Activated CD4-positive, alpha-beta memory T cell treated with anti-CD3 and anti-CD28 coated beads, Interleukin-2, amount 10 ng/mL, durations not matched to agents 7 days and 5 days (primary cell): ENCODE results near the gene GSK3A. TPM values are rescaled to one million over a fixed set of nuclear protein-coding genes. Genes with fewer than 3 reads are reported as not detected.
A peak's percentile ranks its signal among the peaks of the same experiment; 100 is the strongest.

Source experiments
- CTCF ChIA-PET: fragments of 350-600 bp; sonication (Branson Sonifier 250); formaldehyde crosslinking; loops from one replicate; lab custom pipeline; 2021; ENCODE audit warnings: antibody characterized with exemption, inconsistent platforms; lab: Charles Lee
- POLR2A ChIA-PET: fragments of 350-600 bp; sonication (Branson Sonifier 250); formaldehyde crosslinking; loops from one replicate; lab custom pipeline; 2021; ENCODE audit warnings: antibody characterized with exemption; lab: Charles Lee
- DNase-seq: peaks from one replicate; pipeline ENCODE4 v3.0.0-alpha.2; 2020
- H3K27ac Mint-ChIP-seq: one replicate; pipeline ENCODE4 v1.8.0; 2021; ENCODE audit warnings: mild to moderate bottlenecking, mixed read lengths
- H3K27me3 Mint-ChIP-seq: one replicate; pipeline ENCODE4 v1.8.0; 2021; ENCODE audit warnings: mixed read lengths
- H3K36me3 Mint-ChIP-seq: one replicate; pipeline ENCODE4 v1.8.0; 2021; ENCODE audit warnings: low read depth, mixed read lengths
- H3K4me1 Mint-ChIP-seq: one replicate; pipeline ENCODE4 v1.8.0; 2021; ENCODE audit warnings: mixed read lengths
- H3K4me3 Mint-ChIP-seq: one replicate; pipeline ENCODE4 v1.8.0; 2021; ENCODE audit warnings: mild to moderate bottlenecking, mixed read lengths
- H3K9me3 Mint-ChIP-seq: one replicate; pipeline ENCODE4 v1.8.0; 2021; ENCODE audit warnings: mixed read lengths
- total RNA-seq, 2 experiments: library from RNA; stranded (reverse); gene quantifications; one replicate each; pipeline ENCODE4 v1.2.3, GENCODE V29; 2021

GSK3A gene
- total RNA-seq, 2 experiments from 2014 or later = 48.9 to 50.7 TPM

DNA sequence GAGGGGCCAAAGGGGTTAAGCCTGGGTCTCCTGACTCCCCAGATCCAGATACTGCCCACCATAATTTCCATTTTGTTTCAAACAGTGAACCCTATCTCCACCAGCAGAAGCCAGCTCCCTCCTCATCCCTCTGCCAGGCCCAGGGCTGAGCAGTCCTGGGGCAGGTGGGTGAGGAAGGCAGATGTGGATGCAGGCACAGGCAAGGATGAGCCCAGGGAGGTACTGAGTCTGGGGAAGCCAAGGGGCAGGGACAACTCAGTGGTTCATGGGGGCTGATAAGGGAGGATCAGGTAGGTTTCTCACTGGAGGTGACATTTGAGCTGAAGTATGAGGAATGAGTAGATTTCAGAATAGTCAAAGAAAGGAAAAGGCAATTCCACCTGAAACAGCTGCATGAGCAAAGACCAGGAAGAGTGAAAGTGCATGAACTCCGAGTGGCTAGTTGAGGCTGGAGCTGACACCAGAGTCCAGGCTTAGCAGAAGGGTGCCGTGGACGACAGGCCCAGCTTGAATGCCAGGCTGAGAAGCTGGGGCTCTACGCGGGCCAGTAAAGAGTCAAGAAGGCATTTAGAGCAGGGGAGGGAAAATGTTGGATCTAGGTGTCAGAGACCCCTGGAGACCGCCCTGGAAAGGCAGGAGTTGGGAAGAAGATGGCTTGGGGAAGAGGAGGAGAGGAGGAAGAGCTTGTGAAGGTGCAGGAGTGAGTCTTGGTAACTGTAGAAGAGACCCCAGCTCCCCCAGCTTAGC lies 36.9 kb upstream of the GSK3A start:
- H3K4me3 Mint-ChIP-seq = no peak overlapping the region
- ChIA-PET POLR2A (interaction anchor here (0.8 to 10.0 kb wide), 18 partner anchors 9 to 156 kb away, joined by 3 to 106 read pairs (median 4); partner anchors contain the start of genes CIC, GSK3A and ZNF526), CTCF (interaction anchor here (0.6 to 3.4 kb wide), 22 partner anchors 9 to 171 kb away, joined by 3 to 64 read pairs (median 8); partner anchors contain the start of genes CIC, DEDD2, ERF and GSK3A)
- H3K36me3 Mint-ChIP-seq = peaks cover 27% of the 10 kb centered on the region
- H3K27ac Mint-ChIP-seq = peak overlapping the region; percentile 84
- DNase-seq = no peak
- H3K9me3 Mint-ChIP-seq = no peaks in the 10 kb centered on the region
- peaks cover 50% of the 10 kb centered on the region for H3K4me1 Mint-ChIP-seq
- H3K27me3 Mint-ChIP-seq = no peaks in the 10 kb centered on the region

DNA sequence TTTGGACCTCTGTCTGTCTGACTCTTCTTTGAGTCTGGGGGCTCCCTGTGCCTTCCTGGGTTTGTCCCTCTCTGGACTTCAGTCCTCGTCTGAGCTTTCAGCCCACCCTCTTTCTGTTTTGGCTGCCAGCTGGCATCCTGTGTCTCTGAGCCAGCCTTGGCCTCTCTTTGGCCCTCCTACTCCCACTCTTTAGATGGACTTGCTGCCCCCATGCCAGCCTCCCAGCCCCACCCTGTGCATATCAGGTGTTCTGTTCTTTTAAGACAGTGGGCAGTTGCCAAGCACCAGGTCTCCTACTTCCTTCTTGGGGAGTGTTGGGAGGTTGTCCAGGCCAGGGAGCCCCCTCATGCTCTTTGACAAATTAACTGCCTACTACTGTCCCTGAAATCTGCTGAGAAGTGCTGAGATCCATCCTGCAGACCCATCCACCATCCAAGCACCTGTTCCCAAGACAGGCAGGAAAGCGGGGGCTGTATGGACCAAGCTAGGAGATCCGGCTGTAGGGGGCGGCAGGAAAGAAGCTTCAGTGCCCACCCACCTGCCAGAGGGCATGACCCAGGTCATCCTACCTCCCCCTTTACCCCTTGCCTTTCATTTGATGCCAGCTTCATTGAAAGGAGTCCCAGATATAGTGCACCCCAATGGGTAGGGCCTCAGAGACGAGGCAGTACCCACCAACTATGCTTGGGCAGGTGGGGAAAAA lies 36.2 kb upstream of the GSK3A start:
- peaks cover 33% of the 10 kb centered on the region for H3K36me3 Mint-ChIP-seq
- CTCF ChIA-PET = interaction anchor here (1.1 to 3.4 kb wide), 15 partner anchors 8 to 168 kb away, joined by 3 to 64 read pairs (median 11); partner anchors contain the start of genes CIC, ERF, GSK3A and POU2F2
- H3K4me3 Mint-ChIP-seq = no peak overlapping the region
- DNase-seq = no peak
- POLR2A ChIA-PET = interaction anchor here (1.2 to 10.0 kb wide), 12 partner anchors 8 to 93 kb away, joined by 3 to 106 read pairs (median 5); partner anchors contain the start of genes CIC, GSK3A and ZNF526
- H3K27ac Mint-ChIP-seq = peak overlapping the region; percentile 84
- H3K4me1 Mint-ChIP-seq = peaks cover 51% of the 10 kb centered on the region
- no peaks in the 10 kb centered on the region for H3K9me3 Mint-ChIP-seq
- H3K27me3 Mint-ChIP-seq = no peaks in the 10 kb centered on the region

DNA sequence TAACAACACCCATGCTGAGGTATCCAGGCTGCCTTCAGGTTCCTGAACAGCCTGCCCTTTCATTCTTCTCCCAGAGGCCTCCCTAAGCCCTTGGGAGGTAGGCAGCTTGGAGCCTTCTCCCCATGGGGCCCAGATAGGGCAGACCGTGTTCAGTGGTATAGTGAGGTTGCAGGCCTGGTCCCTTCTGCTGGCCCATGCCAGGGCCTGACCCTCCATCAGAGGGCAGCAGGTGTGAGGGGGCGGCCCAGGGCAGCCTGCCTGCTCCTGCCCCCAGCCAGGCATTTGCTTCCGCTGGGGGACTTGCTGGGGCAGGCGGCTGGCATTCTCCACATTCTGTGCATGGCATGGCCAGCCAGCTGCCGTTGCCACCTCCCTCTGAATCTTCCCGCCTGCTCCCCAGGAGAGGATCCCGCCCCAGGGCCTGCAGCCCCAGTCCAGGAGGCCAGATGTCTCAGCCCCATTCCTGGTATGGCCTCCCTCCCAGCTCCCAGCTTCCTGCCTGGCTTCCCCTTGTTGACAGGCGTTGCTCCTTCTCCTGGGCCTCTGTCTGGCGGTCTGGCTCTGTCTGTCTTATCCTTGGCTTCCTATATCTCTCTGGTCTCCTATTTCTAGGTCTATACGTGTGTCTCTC lies 35.5 kb upstream of the GSK3A start:
- POLR2A ChIA-PET = interaction anchor here (1.0 to 10.0 kb wide), 7 partner anchors 9 to 92 kb away, joined by 3 to 106 read pairs (median 4); partner anchors contain the start of genes CIC, GSK3A and ZNF526

DNA sequence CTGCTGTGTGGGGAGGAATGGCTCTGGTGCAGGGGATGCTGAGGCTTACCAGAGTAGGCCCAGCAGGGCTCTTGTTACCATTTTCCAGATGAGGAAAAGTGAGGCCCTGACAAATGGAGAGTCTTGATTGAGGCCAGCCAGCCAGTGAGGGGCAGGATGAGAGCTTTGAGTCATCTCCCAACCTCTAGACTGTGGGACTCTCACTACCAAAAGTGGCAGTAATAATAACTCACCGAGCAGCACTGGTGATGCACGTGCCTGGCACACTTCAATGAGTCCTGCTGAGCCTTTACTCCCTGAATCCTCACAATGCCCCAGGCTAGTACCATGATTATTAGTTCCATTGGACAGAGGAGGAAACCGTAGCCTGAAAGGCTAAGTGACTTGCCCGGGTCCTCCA lies 34.4 kb upstream of the GSK3A start:
- H3K9me3 Mint-ChIP-seq = no peaks in the 10 kb centered on the region
- H3K27ac Mint-ChIP-seq = peak overlapping the region; percentile 93
- H3K4me3 Mint-ChIP-seq = no peak overlapping the region
- peak; percentile 51 for DNase-seq
- ChIA-PET CTCF (interaction anchor here (0.7 kb wide), 1 partner anchor 144 kb away, joined by 3 read pairs; the partner anchor contains the start of gene POU2F2), POLR2A (interaction anchor here (1.5 to 10.0 kb wide), 4 partner anchors 7 to 78 kb away, joined by 4 to 106 read pairs (median 5); partner anchors contain the start of genes CIC and GSK3A)
- H3K4me1 Mint-ChIP-seq = peaks cover 53% of the 10 kb centered on the region
- H3K27me3 Mint-ChIP-seq = no peaks in the 10 kb centered on the region
- peaks cover 41% of the 10 kb centered on the region for H3K36me3 Mint-ChIP-seq

More for the DNA sequence above, 35.5 kb upstream of the GSK3A start:
- H3K4me3 Mint-ChIP-seq = no peak overlapping the region
- H3K27ac Mint-ChIP-seq = peak overlapping the region; percentile 84
- peaks cover 53% of the 10 kb centered on the region for H3K4me1 Mint-ChIP-seq
- CTCF ChIA-PET = interaction anchor here (0.7 to 3.4 kb wide), 4 partner anchors 10 to 145 kb away, joined by 3 to 64 read pairs (median 6); partner anchors contain the start of genes GSK3A and POU2F2
- peaks cover 39% of the 10 kb centered on the region for H3K36me3 Mint-ChIP-seq
- no peaks in the 10 kb centered on the region for H3K27me3 Mint-ChIP-seq
- H3K9me3 Mint-ChIP-seq = no peaks in the 10 kb centered on the region
- DNase-seq = no peak

DNA sequence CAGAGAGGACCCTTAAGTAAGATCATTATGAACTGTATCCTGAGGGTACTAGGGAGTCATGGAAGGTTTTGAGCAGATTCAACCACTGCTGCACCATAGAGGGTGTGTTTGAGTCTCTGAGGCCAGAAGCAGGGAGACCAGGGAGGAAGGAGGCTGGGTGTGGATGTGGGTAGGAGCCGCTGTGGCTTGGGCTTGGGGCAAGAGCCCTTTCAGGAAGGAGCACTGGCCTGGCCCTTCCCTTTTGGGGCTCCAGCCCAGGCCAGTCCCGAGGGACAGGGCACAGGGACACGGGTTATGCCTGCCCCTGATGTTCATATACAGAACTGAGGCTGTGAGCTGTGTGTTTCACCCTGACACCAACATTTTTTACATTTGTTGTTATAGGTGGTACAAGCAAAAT lies 33.9 kb upstream of the GSK3A start:
- ChIA-PET CTCF (no interaction called here), POLR2A (interaction anchor here (10.0 kb wide), 1 partner anchor 32 kb away, joined by 106 read pairs; the partner anchor contains the start of gene GSK3A)
- Mint-ChIP-seq H3K36me3 (peaks cover 45% of the 10 kb centered on the region), H3K27me3 (no peaks in the 10 kb centered on the region), H3K27ac (peak overlapping the region; percentile 93), H3K4me3 (peak overlapping the region; percentile 54), H3K9me3 (no peaks in the 10 kb centered on the region), H3K4me1 (peaks cover 57% of the 10 kb centered on the region)
- no peak for DNase-seq

DNA sequence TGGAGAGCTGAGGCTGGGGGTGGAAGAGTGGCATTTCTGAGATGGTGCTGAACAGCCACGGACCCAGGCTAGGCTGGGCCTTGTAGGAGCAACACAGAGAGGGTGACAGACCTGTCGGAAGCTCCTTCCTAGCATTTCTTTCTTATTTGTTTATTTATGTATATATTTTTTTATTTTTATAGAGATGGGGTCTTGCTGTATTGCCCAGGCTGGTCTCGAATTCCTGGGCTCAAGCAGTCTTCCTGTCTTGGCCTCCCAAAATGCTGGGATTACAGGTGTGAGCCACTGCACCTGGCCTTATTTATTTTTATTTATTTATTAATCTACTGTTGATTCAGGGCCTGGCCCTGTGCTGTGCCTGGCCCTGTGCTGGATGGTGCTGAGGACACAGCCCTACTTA lies 33.1 kb upstream of the GSK3A start:
- H3K36me3 Mint-ChIP-seq = peaks cover 49% of the 10 kb centered on the region
- H3K9me3 Mint-ChIP-seq = no peaks in the 10 kb centered on the region
- peaks cover 63% of the 10 kb centered on the region for H3K4me1 Mint-ChIP-seq
- DNase-seq = no peak
- ChIA-PET POLR2A (interaction anchor here (1.0 to 10.0 kb wide), 2 partner anchors 31 to 143 kb away, joined by 3 to 106 read pairs; partner anchors contain the start of genes GSK3A and POU2F2), CTCF (interaction anchor here (0.6 kb wide), 2 partner anchors 143 to 1170 kb away, joined by 3 read pairs; no protein-coding TSS in a partner anchor)
- no peaks in the 10 kb centered on the region for H3K27me3 Mint-ChIP-seq
- peak overlapping the region; percentile 54 for H3K4me3 Mint-ChIP-seq
- peak overlapping the region; percentile 93 for H3K27ac Mint-ChIP-seq

DNA sequence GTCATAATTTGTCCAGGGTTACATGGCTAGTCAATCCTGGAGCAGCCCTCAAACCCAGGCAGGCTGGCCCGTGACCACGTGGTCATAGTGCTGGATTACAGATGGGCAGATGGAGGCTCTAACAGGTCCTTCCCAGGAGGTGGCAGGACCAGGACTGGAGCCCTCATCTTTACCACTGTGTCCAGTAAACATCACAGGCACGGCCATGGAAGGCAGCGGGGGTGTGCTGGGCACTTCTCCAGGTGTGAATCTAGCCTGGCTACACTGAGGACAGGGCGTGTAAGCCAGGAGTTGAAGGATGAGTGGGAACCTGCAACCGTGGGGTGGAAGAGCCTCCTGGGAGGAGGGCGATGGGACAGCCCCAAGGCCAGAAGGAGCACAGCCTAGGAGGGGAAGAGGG lies 32.7 kb upstream of the GSK3A start:
- H3K27me3 Mint-ChIP-seq = no peaks in the 10 kb centered on the region
- H3K4me3 Mint-ChIP-seq = peak overlapping the region; percentile 43
- no peak for DNase-seq
- peak overlapping the region; percentile 76 for H3K27ac Mint-ChIP-seq
- CTCF ChIA-PET = interaction anchor here (0.6 to 0.9 kb wide), 2 partner anchors 143 to 1171 kb away, joined by 3 read pairs; partner anchors contain the start of gene POU2F2
- H3K9me3 Mint-ChIP-seq = no peaks in the 10 kb centered on the region
- H3K36me3 Mint-ChIP-seq = peaks cover 51% of the 10 kb centered on the region
- peaks cover 67% of the 10 kb centered on the region for H3K4me1 Mint-ChIP-seq
- POLR2A ChIA-PET = interaction anchor here (1.0 to 10.0 kb wide), 4 partner anchors 8 to 142 kb away, joined by 3 to 106 read pairs (median 4); partner anchors contain the start of genes ERF, GSK3A and POU2F2

DNA sequence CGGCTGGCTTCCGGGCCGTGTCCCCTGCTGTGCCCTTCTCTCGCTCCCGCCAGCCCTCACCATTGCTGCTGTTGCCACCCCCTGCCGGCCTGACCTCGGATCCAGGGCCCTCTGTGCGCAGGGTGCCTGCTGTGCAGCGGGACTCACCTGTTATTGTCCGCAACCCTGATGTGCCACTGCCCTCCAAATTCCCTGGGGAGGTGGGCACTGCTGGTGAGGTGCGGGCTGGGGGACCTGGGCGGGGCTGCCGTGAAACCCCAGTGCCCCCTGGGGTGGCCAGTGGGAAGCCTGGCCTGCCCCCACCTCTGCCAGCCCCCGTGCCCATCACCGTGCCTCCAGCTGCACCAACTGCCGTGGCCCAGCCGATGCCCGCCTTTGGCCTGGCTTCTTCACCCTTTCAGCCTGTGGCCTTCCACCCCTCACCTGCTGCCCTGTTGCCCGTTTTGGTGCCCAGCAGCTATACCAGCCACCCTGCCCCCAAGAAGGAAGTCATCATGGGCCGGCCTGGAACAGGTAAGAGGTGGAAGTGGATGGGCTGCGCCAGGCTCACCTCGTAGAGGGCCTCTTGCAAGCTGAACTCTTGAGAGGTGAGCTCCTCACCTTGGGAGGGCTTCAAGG lies 31.8 kb upstream of the GSK3A start:
- no peaks in the 10 kb centered on the region for H3K27me3 Mint-ChIP-seq
- POLR2A ChIA-PET = interaction anchor here (0.9 to 10.0 kb wide), 6 partner anchors 9 to 141 kb away, joined by 3 to 106 read pairs (median 4); partner anchors contain the start of genes ERF, GSK3A and POU2F2

DNA sequence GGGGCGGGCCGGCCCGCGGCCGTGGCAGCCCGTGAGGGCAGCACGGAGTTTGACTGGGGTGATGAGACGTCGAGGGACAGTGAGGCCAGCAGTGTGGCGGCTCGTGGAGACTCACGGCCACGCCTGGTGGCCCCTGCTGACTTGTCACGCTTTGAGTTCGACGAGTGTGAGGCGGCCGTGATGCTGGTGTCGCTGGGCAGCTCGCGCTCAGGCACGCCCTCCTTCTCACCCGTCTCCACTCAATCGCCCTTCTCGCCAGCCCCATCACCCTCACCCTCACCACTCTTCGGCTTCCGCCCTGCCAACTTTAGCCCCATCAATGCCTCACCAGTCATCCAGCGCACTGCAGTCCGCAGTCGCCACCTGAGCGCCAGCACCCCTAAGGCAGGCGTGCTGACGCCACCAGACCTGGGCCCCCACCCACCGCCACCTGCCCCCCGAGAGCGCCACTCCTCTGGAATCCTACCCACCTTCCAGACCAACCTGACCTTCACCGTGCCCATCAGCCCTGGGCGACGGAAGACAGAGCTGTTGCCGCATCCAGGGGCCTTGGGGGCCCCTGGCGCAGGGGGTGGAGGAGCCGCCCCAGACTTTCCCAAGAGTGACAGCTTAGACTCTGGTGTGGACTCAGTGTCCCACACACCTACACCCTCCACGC lies 31.1 kb upstream of the GSK3A start:
- Mint-ChIP-seq H3K4me1 (peaks cover 62% of the 10 kb centered on the region), H3K9me3 (no peaks in the 10 kb centered on the region), H3K4me3 (no peak overlapping the region), H3K27ac (no peak overlapping the region), H3K36me3 (peaks cover 56% of the 10 kb centered on the region), H3K27me3 (no peaks in the 10 kb centered on the region)
- no peak for DNase-seq
- POLR2A ChIA-PET = interaction anchor here (1.2 to 10.0 kb wide), 3 partner anchors 9 to 29 kb away, joined by 3 to 106 read pairs (median 3); partner anchors contain the start of gene GSK3A
- CTCF ChIA-PET = no interaction called here

More for the DNA sequence above, 31.8 kb upstream of the GSK3A start:
- H3K4me1 Mint-ChIP-seq = peaks cover 68% of the 10 kb centered on the region
- H3K4me3 Mint-ChIP-seq = no peak overlapping the region
- CTCF ChIA-PET = interaction anchor here (0.9 kb wide), 1 partner anchor 142 kb away, joined by 3 read pairs; the partner anchor contains the start of gene POU2F2
- peak overlapping the region; percentile 62 for H3K27ac Mint-ChIP-seq
- no peak for DNase-seq
- H3K36me3 Mint-ChIP-seq = peaks cover 58% of the 10 kb centered on the region
- no peaks in the 10 kb centered on the region for H3K9me3 Mint-ChIP-seq

DNA sequence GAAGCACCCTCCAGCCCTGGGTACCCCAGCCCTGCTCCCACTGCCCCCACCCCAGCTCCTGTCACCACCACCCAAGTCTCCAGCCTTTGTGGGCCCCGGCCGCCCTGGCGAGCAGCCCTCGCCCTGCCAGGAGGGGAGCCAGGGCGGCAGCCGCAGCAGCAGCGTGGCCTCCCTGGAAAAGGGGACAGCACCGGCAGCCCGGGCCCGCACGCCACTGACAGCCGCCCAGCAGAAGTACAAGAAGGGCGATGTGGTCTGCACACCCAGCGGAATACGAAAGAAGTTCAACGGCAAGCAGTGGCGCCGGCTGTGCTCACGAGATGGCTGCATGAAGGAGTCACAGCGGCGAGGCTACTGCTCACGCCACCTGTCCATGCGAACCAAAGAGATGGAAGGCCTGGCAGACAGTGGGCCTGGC lies 30.6 kb upstream of the GSK3A start:
- POLR2A ChIA-PET = interaction anchor here (1.1 to 1.5 kb wide), 2 partner anchors 10 to 29 kb away, joined by 3 to 4 read pairs; no protein-coding TSS in a partner anchor
- H3K36me3 Mint-ChIP-seq = peaks cover 50% of the 10 kb centered on the region
- peaks cover 58% of the 10 kb centered on the region for H3K4me1 Mint-ChIP-seq
- no peak for DNase-seq
- H3K4me3 Mint-ChIP-seq = no peak overlapping the region
- CTCF ChIA-PET = no interaction called here
- no peak overlapping the region for H3K27ac Mint-ChIP-seq
- no peaks in the 10 kb centered on the region for H3K9me3 Mint-ChIP-seq
- H3K27me3 Mint-ChIP-seq = no peaks in the 10 kb centered on the region

DNA sequence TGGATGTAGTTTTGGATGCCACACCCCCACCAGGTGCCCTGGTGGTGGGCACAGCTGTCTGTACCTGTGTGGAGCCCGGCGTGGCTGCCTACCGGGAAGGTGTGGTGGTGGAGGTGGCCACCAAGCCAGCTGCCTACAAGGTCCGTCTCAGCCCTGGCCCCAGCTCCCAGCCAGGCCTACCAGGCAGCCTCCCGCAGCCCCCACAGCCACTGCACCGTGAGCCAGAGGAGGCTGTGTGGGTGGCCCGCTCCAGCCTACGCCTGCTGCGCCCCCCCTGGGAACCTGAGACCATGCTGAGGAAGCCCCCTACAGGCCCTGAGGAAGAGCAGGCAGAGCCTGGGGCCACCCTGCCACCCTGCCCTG lies 30.1 kb upstream of the GSK3A start:
- peaks cover 60% of the 10 kb centered on the region for H3K4me1 Mint-ChIP-seq
- no peak for DNase-seq
- no peaks in the 10 kb centered on the region for H3K27me3 Mint-ChIP-seq
- ChIA-PET CTCF (no interaction called here), POLR2A (interaction anchor here (1.1 to 1.5 kb wide), 2 partner anchors 10 to 28 kb away, joined by 3 to 4 read pairs; no protein-coding TSS in a partner anchor)
- H3K27ac Mint-ChIP-seq = no peak overlapping the region
- no peaks in the 10 kb centered on the region for H3K9me3 Mint-ChIP-seq
- no peak overlapping the region for H3K4me3 Mint-ChIP-seq
- H3K36me3 Mint-ChIP-seq = peaks cover 50% of the 10 kb centered on the region
